ENCODE data around the gene METTL13. TPM values are rescaled to one million over a fixed set of nuclear protein-coding genes. Genes with fewer than 3 reads are reported as not detected.

The METTL13 gene
- total RNA-seq, 1 experiment from 2014 or later, result 41.9 TPM

- no peaks in the 10 kb centered on the region for H3K27me3 ChIP-seq (ENCODE audit: control insufficient read depth, insufficient read depth, low read length)
- H3K27ac ChIP-seq (ENCODE audit: low read length), result no peak overlapping the region
- H3K4me1 ChIP-seq (ENCODE audit: control insufficient read depth, insufficient read depth, low read length), result no peaks in the 10 kb centered on the region
- CTCF ChIA-PET, result no interaction called here
- ATAC-seq (no peak), DNase-seq (ENCODE audit: low read depth, low spot score) (no peak)
- no TSS peak for BruUV-seq (replicated peaks)
- in situ Hi-C loops (cut with HindIII; ENCODE audit: low pct_unique_long_range_greater_than_20kb, low sequenced_read_pairs) (no loop called here), intact Hi-C loops (cut with micrococcal nuclease; ENCODE audit: unreplicated experiment) (no loop called here)
- no peaks in the 10 kb centered on the region for H3K36me3 ChIP-seq (ENCODE audit: control insufficient read depth, insufficient read depth, low read length)
- no peak for TF ChIP-seq REST (IDR thresholded peaks at IDR 0.05; ENCODE audit: insufficient read depth in 1 of 2, low read depth in 2 of 2, low read length in 1 of 2)
- TF ChIP-seq TCF7L2 (IDR thresholded peaks at IDR 0.05; ENCODE audit: low read depth, low read length), result no peak
- no peak for TF ChIP-seq CTCF (IDR thresholded peaks at IDR 0.05)
- no peak for TF ChIP-seq POLR2AphosphoS5 (IDR thresholded peaks at IDR 0.05; ENCODE audit: low read depth, low read length)
- TF ChIP-seq SIN3A (IDR thresholded peaks at IDR 0.05; ENCODE audit: borderline replicate concordance, insufficient read depth, low read depth, low read length), result no peak
- no peaks in the 10 kb centered on the region for H3K9me3 ChIP-seq (ENCODE audit: control insufficient read depth, insufficient read depth, low read depth, low read length)
- no peak overlapping the region for H3K4me3 ChIP-seq (ENCODE audit: low read depth in 2 of 2, low read length in 2 of 2)
- POLR2A ChIA-PET, result no interaction called here
Measured at GRCh38 chr1:171753182-171753581, 28.3 kb upstream of the METTL13 start.

GRCh38 chr1:171753685-171754352, 27.6 kb upstream of the METTL13 start:
- BruUV-seq (replicated peaks), result no TSS peak
- ATAC-seq (no peak), DNase-seq (ENCODE audit: low read depth, low spot score) (no peak)
- intact Hi-C loops (cut with micrococcal nuclease; ENCODE audit: unreplicated experiment) (no loop called here), in situ Hi-C loops (cut with HindIII; ENCODE audit: low pct_unique_long_range_greater_than_20kb, low sequenced_read_pairs) (no loop called here)
- POLR2A ChIA-PET, result no interaction called here
- Histone ChIP-seq H3K9me3 (ENCODE audit: control insufficient read depth, insufficient read depth, low read depth, low read length) (no peaks in the 10 kb centered on the region), H3K36me3 (ENCODE audit: control insufficient read depth, insufficient read depth, low read length) (no peaks in the 10 kb centered on the region), H3K27me3 (ENCODE audit: control insufficient read depth, insufficient read depth, low read length) (no peaks in the 10 kb centered on the region), H3K4me3 (ENCODE audit: low read depth in 2 of 2, low read length in 2 of 2) (no peak overlapping the region), H3K27ac (ENCODE audit: low read length) (no peak overlapping the region), H3K4me1 (ENCODE audit: control insufficient read depth, insufficient read depth, low read length) (no peaks in the 10 kb centered on the region)
- CTCF ChIA-PET, result no interaction called here
- TF ChIP-seq POLR2AphosphoS5 (IDR thresholded peaks at IDR 0.05; ENCODE audit: low read depth, low read length) (no peak), TCF7L2 (IDR thresholded peaks at IDR 0.05; ENCODE audit: low read depth, low read length) (no peak), REST (IDR thresholded peaks at IDR 0.05; ENCODE audit: insufficient read depth in 1 of 2, low read depth in 2 of 2, low read length in 1 of 2) (no peak), CTCF (IDR thresholded peaks at IDR 0.05) (no peak), SIN3A (IDR thresholded peaks at IDR 0.05; ENCODE audit: borderline replicate concordance, insufficient read depth, low read depth, low read length) (no peak)

Measured in Panc1 (cell line).